Thoracic aorta endothelial cell (primary cell): Measurements from ENCODE around the gene TRIM49. TPM values are rescaled to one million over a fixed set of nuclear protein-coding genes. Genes with fewer than 3 reads are reported as not detected.

ENCODE experiments used
- small RNA-seq: library from RNA; depleted of rRNA; stranded (forward); fragments of <200 nt; gene quantifications from one replicate; pipeline ENCODE3, GENCODE V24; 2012
- total RNA-seq: library from RNA; depleted of rRNA; stranded (reverse); fragments of >200 nt; gene quantifications from 2 replicates; pipeline ENCODE4 v1.2.3, GENCODE V29; 2012

Gene TRIM49
- total RNA-seq = not detected in 2 replicates

GRCh38 chr11:89808475-89808874, at the start of gene TRIM49:
Gene TRIM49 (minus strand): TSS chr11:89808575. CDS start chr11:89804469, 4,106 bp downstream.

Small RNA genes within 50 kb of the gene (small RNA-seq; reads per million reads assigned to genes)
- gene AP003122.3 = not detected

Other genes starting within 250 kb of the TRIM49 start
- not detected in 2 replicates for gene TRIM77, start 98.3 kb downstream of the TRIM49 start, total RNA-seq
- gene TRIM64B, start 69.9 kb upstream of the TRIM49 start, total RNA-seq = not detected in 2 replicates
- not detected in 2 replicates for gene TRIM49D1, start 113.7 kb upstream of the TRIM49 start, total RNA-seq
- gene TRIM49D2, start 115.5 kb upstream of the TRIM49 start, total RNA-seq = 0.14 TPM in 1 of 2 replicates, not detected in the other
- gene TRIM64, start 157.5 kb upstream of the TRIM49 start, total RNA-seq = not detected in 2 replicates
- not detected in 2 replicates for gene TRIM49C, start 222.5 kb upstream of the TRIM49 start, total RNA-seq